Activated T-helper 1 cell treated with Interleukin-2 at 50 U/mL for 16 hours (primary cell): ENCODE measurements around the gene SKIC3.

Source experiments
- DNase-seq: peaks from one replicate; pipeline ENCODE4 v3.0.0-alpha.2; 2020; ENCODE audit warnings: low read depth

The SKIC3 gene

GRCh38 chr5:95531491-95531890, 23.3 kb downstream of the SKIC3 start:
- DNase-seq, result no peak

GRCh38 chr5:95530416-95530815, 24.4 kb downstream of the SKIC3 start:
- DNase-seq, result no peak

DNA sequence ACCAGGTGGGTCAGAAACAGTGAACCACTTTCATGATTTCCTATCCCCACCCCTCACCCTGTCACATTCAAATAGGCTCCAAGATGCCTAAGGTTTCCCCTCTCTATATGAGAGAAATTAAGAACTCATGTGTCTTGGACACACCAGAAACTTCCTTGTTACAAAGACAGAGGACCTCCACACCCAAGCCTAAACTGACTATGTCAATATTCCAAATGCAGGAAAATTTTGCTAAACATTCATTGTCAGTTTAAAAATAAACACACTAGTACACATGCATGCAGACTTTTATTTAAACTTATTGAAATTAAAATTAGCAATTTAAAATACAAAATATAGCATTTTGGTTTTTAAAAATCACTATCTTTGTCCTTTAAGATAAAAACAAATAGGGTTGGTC, 26.2 kb downstream of the SKIC3 start:
- no peak for DNase-seq

- DNase-seq, result no peak
These were observed 27.9 kb downstream of the SKIC3 start for GRCh38 chr5:95526871-95527270.

DNA sequence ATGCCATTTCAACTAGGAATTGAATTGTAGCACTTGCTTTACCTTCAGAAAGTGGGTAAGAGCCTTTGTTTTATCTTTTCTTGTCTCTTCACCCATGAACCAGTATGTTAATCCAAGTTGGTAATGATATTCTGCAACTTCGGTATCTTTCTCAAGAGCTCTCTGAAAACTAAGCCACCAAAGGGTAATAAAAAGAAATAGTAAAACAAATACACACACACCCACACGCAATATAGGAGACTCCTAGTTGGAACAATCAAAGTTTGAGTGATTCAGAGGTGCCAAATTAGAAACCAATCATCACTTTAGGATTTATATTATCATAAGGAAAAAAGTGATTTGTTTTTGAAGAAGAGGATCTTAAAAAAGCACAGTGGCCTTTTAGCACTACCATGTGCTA, 30.4 kb downstream of the SKIC3 start:
- no peak for DNase-seq

- DNase-seq, result no peak
These were observed 34.6 kb downstream of the SKIC3 start for GRCh38 chr5:95520206-95520605.

DNA sequence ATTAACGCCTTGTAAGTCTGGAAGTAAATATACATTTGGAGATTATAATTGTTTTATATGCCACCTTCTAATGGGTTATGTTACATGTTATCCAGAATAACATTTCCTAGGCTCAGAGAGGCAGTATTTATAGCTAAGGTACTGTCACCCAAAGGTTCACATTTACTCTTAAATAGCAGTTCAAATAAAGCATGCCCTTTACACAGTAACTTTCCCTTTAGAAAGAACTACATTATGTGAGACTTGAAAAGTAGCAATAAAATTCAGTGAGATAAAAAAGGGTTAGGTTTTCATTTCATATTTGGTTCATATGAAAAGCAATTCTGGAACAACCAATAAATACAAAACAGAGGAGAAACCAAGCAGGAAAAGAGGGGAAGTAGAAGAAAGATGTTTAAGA, 35.1 kb downstream of the SKIC3 start:
- DNase-seq, result no peak

- no peak for DNase-seq
These were observed 35.6 kb downstream of the SKIC3 start for GRCh38 chr5:95519151-95519550.

- no peak for DNase-seq
These were observed 36.4 kb downstream of the SKIC3 start for GRCh38 chr5:95518417-95518816.

GRCh38 chr5:95511606-95512005, 43.2 kb downstream of the SKIC3 start:
- DNase-seq, result no peak

DNA sequence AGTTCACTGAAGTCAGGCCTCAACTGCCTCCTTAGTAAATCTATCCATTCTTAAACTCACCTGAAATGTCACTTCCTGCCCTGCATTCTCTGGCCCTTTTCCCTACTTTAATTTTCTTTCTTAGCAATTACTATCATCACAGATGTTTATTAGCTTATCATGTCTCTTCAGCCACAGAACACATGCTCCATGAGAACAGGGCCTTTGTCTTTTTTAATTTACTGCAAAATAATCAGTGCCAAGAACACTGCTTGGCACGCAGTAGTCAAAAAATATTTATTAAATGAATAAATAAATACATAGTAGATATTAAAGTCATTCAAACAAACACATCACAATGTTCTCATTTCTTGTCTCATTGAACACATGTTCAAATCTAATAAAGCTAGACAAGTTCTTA, 46.2 kb downstream of the SKIC3 start:
- no peak for DNase-seq
